ENCODE measurements around the gene ANKIB1.

ANKIB1 gene

GRCh38 chr7:92293896-92294590 lies 48.3 kb downstream of the ANKIB1 start:
- no peak for TF ChIP-seq EZH2phosphoT487 (IDR thresholded peaks at IDR 0.05; ENCODE audit: borderline replicate concordance)
- TF ChIP-seq, protein P1, sequence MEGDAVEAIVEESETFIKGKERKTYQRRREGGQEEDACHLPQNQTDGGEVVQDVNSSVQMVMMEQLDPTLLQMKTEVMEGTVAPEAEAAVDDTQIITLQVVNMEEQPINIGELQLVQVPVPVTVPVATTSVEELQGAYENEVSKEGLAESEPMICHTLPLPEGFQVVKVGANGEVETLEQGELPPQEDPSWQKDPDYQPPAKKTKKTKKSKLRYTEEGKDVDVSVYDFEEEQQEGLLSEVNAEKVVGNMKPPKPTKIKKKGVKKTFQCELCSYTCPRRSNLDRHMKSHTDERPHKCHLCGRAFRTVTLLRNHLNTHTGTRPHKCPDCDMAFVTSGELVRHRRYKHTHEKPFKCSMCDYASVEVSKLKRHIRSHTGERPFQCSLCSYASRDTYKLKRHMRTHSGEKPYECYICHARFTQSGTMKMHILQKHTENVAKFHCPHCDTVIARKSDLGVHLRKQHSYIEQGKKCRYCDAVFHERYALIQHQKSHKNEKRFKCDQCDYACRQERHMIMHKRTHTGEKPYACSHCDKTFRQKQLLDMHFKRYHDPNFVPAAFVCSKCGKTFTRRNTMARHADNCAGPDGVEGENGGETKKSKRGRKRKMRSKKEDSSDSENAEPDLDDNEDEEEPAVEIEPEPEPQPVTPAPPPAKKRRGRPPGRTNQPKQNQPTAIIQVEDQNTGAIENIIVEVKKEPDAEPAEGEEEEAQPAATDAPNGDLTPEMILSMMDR (conservative IDR thresholded peaks at IDR 0.05; ENCODE audit: low read length) = no peak
- Histone ChIP-seq H3K9ac (ENCODE audit: low read depth, low read length, poor library complexity, severe bottlenecking) (no peak overlapping the region), H4K20me1 (ENCODE audit: insufficient read depth, low read length, poor library complexity, severe bottlenecking) (no peaks in the 10 kb centered on the region), H3K4me3 (ENCODE audit: low read length, poor library complexity, severe bottlenecking) (no peak overlapping the region), H3K9me3 (ENCODE audit: insufficient read depth, low read depth, low read length) (no peaks in the 10 kb centered on the region), H3K4me1 (ENCODE audit: insufficient read depth, low read length, poor library complexity, severe bottlenecking) (peaks cover 4% of the 10 kb centered on the region), H3K79me2 (ENCODE audit: insufficient read depth, low read length) (peaks cover 32% of the 10 kb centered on the region), H3K9me2 (replicated peaks; ENCODE audit: low read depth, low read length) (no peaks in the 10 kb centered on the region), H3K36me3 (ENCODE audit: insufficient read depth, low read length) (peaks cover 28% of the 10 kb centered on the region), H3F3A (ENCODE audit: low read depth) (no peaks in the 10 kb centered on the region), H3K27me3 (ENCODE audit: insufficient read depth, low read length, poor library complexity, severe bottlenecking) (no peaks in the 10 kb centered on the region), H2AFZ (ENCODE audit: low read length) (no peak overlapping the region), H3K4me2 (ENCODE audit: low read depth, low read length, poor library complexity, severe bottlenecking) (peak overlapping the region; percentile 7)

DNA sequence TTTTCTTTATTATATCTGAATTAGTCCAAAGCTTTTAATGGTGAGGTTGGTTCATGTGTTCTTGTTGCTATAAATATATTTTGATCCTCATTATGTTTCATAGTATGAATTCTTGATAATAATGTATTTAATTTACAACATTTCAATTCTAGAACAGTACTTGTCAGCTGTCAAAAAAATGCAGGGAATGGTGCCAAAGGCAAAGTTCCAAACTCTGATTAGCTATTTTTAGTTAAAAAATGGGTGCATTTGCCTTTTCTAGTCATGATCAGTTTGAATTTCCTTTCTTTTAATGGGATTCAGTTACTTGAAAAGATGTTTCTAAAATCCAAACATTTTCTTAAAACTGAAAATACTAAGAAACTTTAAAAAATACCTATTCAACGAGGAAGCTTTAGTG lies 49.6 kb downstream of the ANKIB1 start:
- Histone ChIP-seq H3K36me3 (ENCODE audit: insufficient read depth, low read length) (peaks cover 36% of the 10 kb centered on the region), H3K4me2 (ENCODE audit: low read depth, low read length, poor library complexity, severe bottlenecking) (no peak overlapping the region), H3K9me3 (ENCODE audit: insufficient read depth, low read depth, low read length) (no peaks in the 10 kb centered on the region), H3K9ac (ENCODE audit: low read depth, low read length, poor library complexity, severe bottlenecking) (no peak overlapping the region), H3K79me2 (ENCODE audit: insufficient read depth, low read length) (peaks cover 19% of the 10 kb centered on the region), H3F3A (ENCODE audit: low read depth) (no peaks in the 10 kb centered on the region), H3K9me2 (replicated peaks; ENCODE audit: low read depth, low read length) (no peaks in the 10 kb centered on the region), H3K4me3 (ENCODE audit: low read length, poor library complexity, severe bottlenecking) (no peak overlapping the region), H3K4me1 (ENCODE audit: insufficient read depth, low read length, poor library complexity, severe bottlenecking) (peaks cover 4% of the 10 kb centered on the region), H4K20me1 (ENCODE audit: insufficient read depth, low read length, poor library complexity, severe bottlenecking) (no peaks in the 10 kb centered on the region), H2AFZ (ENCODE audit: low read length) (no peak overlapping the region), H3K27me3 (ENCODE audit: insufficient read depth, low read length, poor library complexity, severe bottlenecking) (no peaks in the 10 kb centered on the region)
- no peak for TF ChIP-seq EZH2phosphoT487 (IDR thresholded peaks at IDR 0.05; ENCODE audit: borderline replicate concordance)

GRCh38 chr7:92296235-92296634 lies 50.5 kb downstream of the ANKIB1 start:
- no peaks in the 10 kb centered on the region for H3K9me3 ChIP-seq (ENCODE audit: insufficient read depth, low read depth, low read length)
- no peak for TF ChIP-seq EZH2phosphoT487 (IDR thresholded peaks at IDR 0.05; ENCODE audit: borderline replicate concordance)
- H3K27me3 ChIP-seq (ENCODE audit: insufficient read depth, low read length, poor library complexity, severe bottlenecking) = no peaks in the 10 kb centered on the region
- peaks cover 42% of the 10 kb centered on the region for H3K36me3 ChIP-seq (ENCODE audit: insufficient read depth, low read length)
- no peaks in the 10 kb centered on the region for H4K20me1 ChIP-seq (ENCODE audit: insufficient read depth, low read length, poor library complexity, severe bottlenecking)
- peaks cover 4% of the 10 kb centered on the region for H3K4me1 ChIP-seq (ENCODE audit: insufficient read depth, low read length, poor library complexity, severe bottlenecking)
- H3K4me2 ChIP-seq (ENCODE audit: low read depth, low read length, poor library complexity, severe bottlenecking) = no peak overlapping the region
- H3K79me2 ChIP-seq (ENCODE audit: insufficient read depth, low read length) = peaks cover 19% of the 10 kb centered on the region; the same call in 1 of the 2 replicates
- no peak overlapping the region for H3K4me3 ChIP-seq (ENCODE audit: low read length, poor library complexity, severe bottlenecking)
- H2AFZ ChIP-seq (ENCODE audit: low read length) = no peak overlapping the region
- H3F3A ChIP-seq (ENCODE audit: low read depth) = no peaks in the 10 kb centered on the region
- H3K9ac ChIP-seq (ENCODE audit: low read depth, low read length, poor library complexity, severe bottlenecking) = no peak overlapping the region
- no peaks in the 10 kb centered on the region for H3K9me2 ChIP-seq (replicated peaks; ENCODE audit: low read depth, low read length)

GRCh38 chr7:92296880-92297445 lies 51.2 kb downstream of the ANKIB1 start:
- H3K79me2 ChIP-seq (ENCODE audit: insufficient read depth, low read length) = peaks cover 19% of the 10 kb centered on the region; the same call in 1 of the 2 replicates
- no peak overlapping the region for H3K9ac ChIP-seq (ENCODE audit: low read depth, low read length, poor library complexity, severe bottlenecking)
- TF ChIP-seq EZH2phosphoT487 (IDR thresholded peaks at IDR 0.05; ENCODE audit: borderline replicate concordance) = no peak
- TF ChIP-seq, protein P1 (conservative IDR thresholded peaks at IDR 0.05; ENCODE audit: low read length) = no peak
- no peaks in the 10 kb centered on the region for H4K20me1 ChIP-seq (ENCODE audit: insufficient read depth, low read length, poor library complexity, severe bottlenecking)
- peaks cover 4% of the 10 kb centered on the region for H3K4me1 ChIP-seq (ENCODE audit: insufficient read depth, low read length, poor library complexity, severe bottlenecking)
- H2AFZ ChIP-seq (ENCODE audit: low read length) = no peak overlapping the region
- H3K36me3 ChIP-seq (ENCODE audit: insufficient read depth, low read length) = peaks cover 44% of the 10 kb centered on the region
- no peak overlapping the region for H3K4me3 ChIP-seq (ENCODE audit: low read length, poor library complexity, severe bottlenecking)
- H3F3A ChIP-seq (ENCODE audit: low read depth) = no peaks in the 10 kb centered on the region
- no peaks in the 10 kb centered on the region for H3K27me3 ChIP-seq (ENCODE audit: insufficient read depth, low read length, poor library complexity, severe bottlenecking)
- no peaks in the 10 kb centered on the region for H3K9me2 ChIP-seq (replicated peaks; ENCODE audit: low read depth, low read length)
- no peaks in the 10 kb centered on the region for H3K9me3 ChIP-seq (ENCODE audit: insufficient read depth, low read depth, low read length)
- no peak overlapping the region for H3K4me2 ChIP-seq (ENCODE audit: low read depth, low read length, poor library complexity, severe bottlenecking)

Data from Loucy (cell line).